Measurements from ENCODE around the gene MRPS25. TPM values are rescaled to one million over a fixed set of nuclear protein-coding genes. Genes with fewer than 3 reads are reported as not detected.

The MRPS25 gene
- total and polyA plus RNA-seq, 9 of the 15 experiments (the other 6 are each of a cell fraction or from before 2014, with no cell fraction given), result 34.3 to 129 (median 78.2) TPM

DNA sequence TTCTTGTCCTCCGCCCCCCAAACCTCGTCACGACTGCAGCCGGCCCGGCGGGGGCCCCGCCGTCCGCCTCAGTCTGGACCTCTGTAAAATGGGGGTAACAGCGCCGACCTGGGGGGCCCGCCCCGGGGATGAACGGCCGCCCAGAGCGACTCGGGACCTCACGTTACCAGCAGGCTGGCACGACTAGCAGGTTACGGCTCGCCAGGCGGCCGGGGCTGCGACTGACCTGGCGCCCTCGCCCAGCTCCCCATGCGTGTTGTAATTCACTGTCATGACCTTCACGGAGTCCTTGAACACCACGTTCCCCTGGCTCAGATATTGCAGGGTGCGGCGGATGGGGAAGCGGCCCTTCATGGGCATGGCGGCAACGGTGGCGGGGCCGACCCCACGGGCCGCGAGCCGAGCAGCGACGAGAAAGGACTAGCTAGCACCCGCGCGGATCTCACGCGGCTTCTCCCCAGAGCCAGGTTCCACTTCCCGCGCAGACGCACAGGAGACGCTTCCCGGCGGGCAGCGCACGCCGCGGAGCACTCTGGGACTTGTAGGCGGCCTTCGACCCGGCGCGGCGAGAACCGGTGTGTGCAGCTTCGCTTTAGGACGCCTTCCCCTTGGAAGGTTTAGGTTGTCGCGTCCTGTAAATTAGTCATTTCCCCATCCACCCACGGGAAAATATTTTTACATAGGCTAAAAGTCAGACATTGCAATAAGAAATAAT, at the start of gene MRPS25 (continued):
- TF ChIP-seq KAT7 (CRISPR knock-in tag; IDR thresholded peaks at IDR 0.05; ENCODE audit: borderline replicate concordance) (peak; percentile 91), MIER1 (IDR thresholded peaks at IDR 0.05; ENCODE audit: low read depth) (no peak), KLF10 (CRISPR knock-in tag; IDR thresholded peaks at IDR 0.05) (no peak), SMAD2 (IDR thresholded peaks at IDR 0.05; ENCODE audit: low read depth, low read length) (no peak), POLR2A (conservative IDR thresholded peaks at IDR 0.05) (peak; percentile 99), ZFP30 (CRISPR knock-in tag; IDR thresholded peaks at IDR 0.05; ENCODE audit: borderline replicate concordance) (no peak), SETDB1 (IDR thresholded peaks at IDR 0.05; ENCODE audit: low read length) (no peak), SMC3 (conservative IDR thresholded peaks at IDR 0.05; ENCODE audit: insufficient read depth, low read depth, low read length) (no peak), ZBTB7A (IDR thresholded peaks at IDR 0.05; ENCODE audit: borderline replicate concordance, control insufficient read depth, low read depth, low read length) (0 out of 2 replicates have a peak, but pooled peaks have one; percentile 27), ZNF668 (CRISPR knock-in tag; IDR thresholded peaks at IDR 0.05) (no peak), XRCC3 (IDR thresholded peaks at IDR 0.05) (no peak), U2AF2 (optimal IDR thresholded peaks at IDR 0.05; ENCODE audit: low read depth, low read length) (no peak), HMG20B (CRISPR knock-in tag; IDR thresholded peaks at IDR 0.05) (no peak), ZNF12 (CRISPR knock-in tag; IDR thresholded peaks at IDR 0.05) (peak; percentile 76; the same call in 1 of the 2 replicates), RFX5 (IDR thresholded peaks at IDR 0.05; ENCODE audit: low read depth, low read length) (no peak), TBP (optimal IDR thresholded peaks at IDR 0.05; ENCODE audit: low read depth, low read length) (peak; percentile 90), NR2C1 (IDR thresholded peaks at IDR 0.05) (peak; percentile 74), NR2C1 (tag; IDR thresholded peaks at IDR 0.05) (peak; percentile 89), ERF (CRISPR knock-in tag; IDR thresholded peaks at IDR 0.05) (peak; percentile 91), MEF2D (tag; conservative IDR thresholded peaks at IDR 0.05; ENCODE audit: low read depth) (no peak)
- TF ChIP-seq, protein P1, sequence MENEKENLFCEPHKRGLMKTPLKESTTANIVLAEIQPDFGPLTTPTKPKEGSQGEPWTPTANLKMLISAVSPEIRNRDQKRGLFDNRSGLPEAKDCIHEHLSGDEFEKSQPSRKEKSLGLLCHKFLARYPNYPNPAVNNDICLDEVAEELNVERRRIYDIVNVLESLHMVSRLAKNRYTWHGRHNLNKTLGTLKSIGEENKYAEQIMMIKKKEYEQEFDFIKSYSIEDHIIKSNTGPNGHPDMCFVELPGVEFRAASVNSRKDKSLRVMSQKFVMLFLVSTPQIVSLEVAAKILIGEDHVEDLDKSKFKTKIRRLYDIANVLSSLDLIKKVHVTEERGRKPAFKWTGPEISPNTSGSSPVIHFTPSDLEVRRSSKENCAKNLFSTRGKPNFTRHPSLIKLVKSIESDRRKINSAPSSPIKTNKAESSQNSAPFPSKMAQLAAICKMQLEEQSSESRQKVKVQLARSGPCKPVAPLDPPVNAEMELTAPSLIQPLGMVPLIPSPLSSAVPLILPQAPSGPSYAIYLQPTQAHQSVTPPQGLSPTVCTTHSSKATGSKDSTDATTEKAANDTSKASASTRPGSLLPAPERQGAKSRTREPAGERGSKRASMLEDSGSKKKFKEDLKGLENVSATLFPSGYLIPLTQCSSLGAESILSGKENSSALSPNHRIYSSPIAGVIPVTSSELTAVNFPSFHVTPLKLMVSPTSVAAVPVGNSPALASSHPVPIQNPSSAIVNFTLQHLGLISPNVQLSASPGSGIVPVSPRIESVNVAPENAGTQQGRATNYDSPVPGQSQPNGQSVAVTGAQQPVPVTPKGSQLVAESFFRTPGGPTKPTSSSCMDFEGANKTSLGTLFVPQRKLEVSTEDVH (IDR thresholded peaks at IDR 0.05; ENCODE audit: low read depth, partially characterized antibody), result no peak
- TF ChIP-seq, protein P2, sequence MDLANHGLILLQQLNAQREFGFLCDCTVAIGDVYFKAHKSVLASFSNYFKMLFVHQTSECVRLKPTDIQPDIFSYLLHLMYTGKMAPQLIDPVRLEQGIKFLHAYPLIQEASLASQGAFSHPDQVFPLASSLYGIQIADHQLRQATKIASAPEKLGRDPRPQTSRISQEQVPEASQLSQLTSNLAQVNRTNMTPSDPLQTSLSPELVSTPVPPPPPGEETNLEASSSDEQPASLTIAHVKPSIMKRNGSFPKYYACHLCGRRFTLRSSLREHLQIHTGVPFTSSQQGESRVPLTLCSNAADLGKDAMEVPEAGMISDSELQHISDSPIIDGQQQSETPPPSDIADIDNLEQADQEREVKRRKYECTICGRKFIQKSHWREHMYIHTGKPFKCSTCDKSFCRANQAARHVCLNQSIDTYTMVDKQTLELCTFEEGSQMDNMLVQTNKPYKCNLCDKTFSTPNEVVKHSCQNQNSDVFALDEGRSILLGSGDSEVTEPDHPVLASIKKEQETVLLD (IDR thresholded peaks at IDR 0.05), result peak; percentile 91
- TF ChIP-seq, protein P3, sequence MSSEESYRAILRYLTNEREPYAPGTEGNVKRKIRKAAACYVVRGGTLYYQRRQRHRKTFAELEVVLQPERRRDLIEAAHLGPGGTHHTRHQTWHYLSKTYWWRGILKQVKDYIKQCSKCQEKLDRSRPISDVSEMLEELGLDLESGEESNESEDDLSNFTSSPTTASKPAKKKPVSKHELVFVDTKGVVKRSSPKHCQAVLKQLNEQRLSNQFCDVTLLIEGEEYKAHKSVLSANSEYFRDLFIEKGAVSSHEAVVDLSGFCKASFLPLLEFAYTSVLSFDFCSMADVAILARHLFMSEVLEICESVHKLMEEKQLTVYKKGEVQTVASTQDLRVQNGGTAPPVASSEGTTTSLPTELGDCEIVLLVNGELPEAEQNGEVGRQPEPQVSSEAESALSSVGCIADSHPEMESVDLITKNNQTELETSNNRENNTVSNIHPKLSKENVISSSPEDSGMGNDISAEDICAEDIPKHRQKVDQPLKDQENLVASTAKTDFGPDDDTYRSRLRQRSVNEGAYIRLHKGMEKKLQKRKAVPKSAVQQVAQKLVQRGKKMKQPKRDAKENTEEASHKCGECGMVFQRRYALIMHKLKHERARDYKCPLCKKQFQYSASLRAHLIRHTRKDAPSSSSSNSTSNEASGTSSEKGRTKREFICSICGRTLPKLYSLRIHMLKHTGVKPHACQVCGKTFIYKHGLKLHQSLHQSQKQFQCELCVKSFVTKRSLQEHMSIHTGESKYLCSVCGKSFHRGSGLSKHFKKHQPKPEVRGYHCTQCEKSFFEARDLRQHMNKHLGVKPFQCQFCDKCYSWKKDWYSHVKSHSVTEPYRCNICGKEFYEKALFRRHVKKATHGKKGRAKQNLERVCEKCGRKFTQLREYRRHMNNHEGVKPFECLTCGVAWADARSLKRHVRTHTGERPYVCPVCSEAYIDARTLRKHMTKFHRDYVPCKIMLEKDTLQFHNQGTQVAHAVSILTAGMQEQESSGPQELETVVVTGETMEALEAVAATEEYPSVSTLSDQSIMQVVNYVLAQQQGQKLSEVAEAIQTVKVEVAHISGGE (CRISPR knock-in tag; IDR thresholded peaks at IDR 0.05), result no peak; a peak in 1 of 6 replicates

Data from K562 (cell line).